ENCODE data around the gene HEBP2.

DNA sequence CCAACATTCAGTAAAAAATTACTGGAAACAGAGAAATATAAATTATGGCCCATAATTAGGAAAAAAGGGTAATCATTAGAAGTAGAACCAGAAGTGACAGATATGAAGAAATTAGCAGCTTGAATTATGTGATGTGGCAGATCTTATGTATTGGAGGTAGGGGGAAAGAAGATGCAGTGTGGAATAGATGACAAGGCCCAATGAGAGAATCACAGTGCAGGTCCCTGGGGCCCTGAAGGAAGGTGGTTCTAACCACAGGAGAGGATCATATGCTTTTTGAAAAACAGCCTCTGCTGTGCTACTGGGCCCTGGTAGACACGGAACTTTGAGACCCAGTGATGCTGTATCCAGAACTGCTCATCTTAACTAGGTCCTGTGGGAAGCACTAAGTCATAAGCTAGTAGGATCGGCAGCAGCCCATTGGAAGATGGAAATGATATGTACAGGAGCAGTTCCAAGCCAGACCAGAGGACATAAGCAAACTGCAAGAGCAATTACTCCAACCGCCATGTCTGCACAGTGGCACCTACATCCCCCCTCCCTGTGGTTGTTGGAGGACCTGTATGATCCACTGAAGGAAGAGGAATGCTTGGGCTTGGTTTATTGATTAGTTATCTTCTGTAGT is 14.2 kb downstream of the HEBP2 start:
- no peak for TF ChIP-seq POLR2A (IDR thresholded peaks at IDR 0.05; ENCODE audit: extremely low read depth, insufficient read length)
- TF ChIP-seq, protein P1, sequence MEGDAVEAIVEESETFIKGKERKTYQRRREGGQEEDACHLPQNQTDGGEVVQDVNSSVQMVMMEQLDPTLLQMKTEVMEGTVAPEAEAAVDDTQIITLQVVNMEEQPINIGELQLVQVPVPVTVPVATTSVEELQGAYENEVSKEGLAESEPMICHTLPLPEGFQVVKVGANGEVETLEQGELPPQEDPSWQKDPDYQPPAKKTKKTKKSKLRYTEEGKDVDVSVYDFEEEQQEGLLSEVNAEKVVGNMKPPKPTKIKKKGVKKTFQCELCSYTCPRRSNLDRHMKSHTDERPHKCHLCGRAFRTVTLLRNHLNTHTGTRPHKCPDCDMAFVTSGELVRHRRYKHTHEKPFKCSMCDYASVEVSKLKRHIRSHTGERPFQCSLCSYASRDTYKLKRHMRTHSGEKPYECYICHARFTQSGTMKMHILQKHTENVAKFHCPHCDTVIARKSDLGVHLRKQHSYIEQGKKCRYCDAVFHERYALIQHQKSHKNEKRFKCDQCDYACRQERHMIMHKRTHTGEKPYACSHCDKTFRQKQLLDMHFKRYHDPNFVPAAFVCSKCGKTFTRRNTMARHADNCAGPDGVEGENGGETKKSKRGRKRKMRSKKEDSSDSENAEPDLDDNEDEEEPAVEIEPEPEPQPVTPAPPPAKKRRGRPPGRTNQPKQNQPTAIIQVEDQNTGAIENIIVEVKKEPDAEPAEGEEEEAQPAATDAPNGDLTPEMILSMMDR (IDR thresholded peaks at IDR 0.05; ENCODE audit: low read depth, low read length) = no peak
- TF ChIP-seq, protein P2, sequence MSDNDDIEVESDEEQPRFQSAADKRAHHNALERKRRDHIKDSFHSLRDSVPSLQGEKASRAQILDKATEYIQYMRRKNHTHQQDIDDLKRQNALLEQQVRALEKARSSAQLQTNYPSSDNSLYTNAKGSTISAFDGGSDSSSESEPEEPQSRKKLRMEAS (IDR thresholded peaks at IDR 0.05; ENCODE audit: low read depth, low read length) = no peak
- TF ChIP-seq MYC (IDR thresholded peaks at IDR 0.05; ENCODE audit: low read depth, low read length) = no peak

Data from NB4 (cell line).